Measurements from ENCODE around the gene CYP2U1.
"Not testable (repeated sequence)": the region's sequence is repeated elsewhere in the genome, so short reads cannot be mapped to it uniquely, and the experiment has no call there.

Gene CYP2U1

DNA sequence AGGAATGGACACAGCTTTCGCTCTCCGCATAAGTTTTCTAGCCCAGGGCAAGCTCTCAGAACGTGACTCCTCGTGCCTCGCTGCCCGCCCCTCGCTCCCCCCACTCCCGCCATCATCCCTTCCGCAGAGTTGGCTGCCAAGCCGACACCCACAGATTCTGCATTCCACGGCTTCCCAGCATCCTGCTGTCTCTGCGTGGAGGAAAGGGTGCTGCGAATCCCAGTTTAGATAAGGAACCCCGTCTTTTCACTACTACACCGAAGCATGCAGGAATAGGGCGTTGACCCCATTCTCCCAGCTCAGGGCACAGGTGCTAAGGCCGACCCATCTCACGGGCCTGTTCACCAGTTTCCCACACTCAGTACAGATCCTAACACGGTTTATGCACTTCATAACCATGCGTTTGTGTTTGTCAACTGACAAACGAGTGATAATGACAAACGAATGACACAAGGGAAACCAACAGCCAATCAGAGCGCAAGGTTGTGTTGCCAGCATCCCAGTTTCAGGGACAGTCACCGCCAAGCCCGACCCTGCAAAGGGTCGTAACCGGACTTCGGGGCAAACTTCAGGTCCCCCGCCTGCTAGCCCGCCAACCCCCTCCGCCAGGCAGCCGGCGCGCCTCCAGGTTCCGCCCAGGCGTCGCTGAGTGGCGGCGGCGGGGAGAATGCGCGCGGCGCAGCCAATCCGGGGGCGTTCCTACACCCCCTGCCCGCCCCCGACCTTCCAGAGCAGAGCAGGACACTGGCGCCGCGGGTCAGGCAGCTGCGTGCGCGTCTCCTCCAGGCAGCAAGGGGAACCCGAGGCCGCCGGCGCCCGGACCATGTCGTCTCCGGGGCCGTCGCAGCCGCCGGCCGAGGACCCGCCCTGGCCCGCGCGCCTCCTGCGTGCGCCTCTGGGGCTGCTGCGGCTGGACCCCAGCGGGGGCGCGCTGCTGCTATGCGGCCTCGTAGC is at the start of gene CYP2U1:
TSS of gene CYP2U1 (plus strand) at position 729 of the 954 bp plus-strand sequence. CDS start at position 824, 95 bp downstream.
- DNase-seq (ENCODE audit: low read depth), result peak; percentile 52

DNA sequence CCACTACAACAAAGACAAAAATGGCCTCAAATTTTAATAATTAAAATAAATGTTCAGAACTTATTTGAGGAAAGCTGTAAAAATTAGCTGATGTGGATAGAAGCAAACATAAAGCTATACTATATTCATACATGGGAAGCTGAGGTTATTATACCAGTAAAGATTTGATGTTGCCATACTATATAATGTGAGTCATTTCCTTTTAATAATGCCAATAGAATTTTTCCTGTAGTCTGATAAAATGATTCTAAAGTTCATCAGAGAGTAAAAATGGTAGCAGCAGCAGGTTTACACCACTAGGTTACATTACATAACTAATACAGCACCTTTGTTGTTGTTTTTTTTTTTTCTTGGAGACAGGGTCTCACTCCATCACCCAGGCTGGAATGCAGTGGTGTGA is 45.5 kb upstream of the CYP2U1 start:
- DNase-seq (ENCODE audit: low read depth), result no peak

DNA sequence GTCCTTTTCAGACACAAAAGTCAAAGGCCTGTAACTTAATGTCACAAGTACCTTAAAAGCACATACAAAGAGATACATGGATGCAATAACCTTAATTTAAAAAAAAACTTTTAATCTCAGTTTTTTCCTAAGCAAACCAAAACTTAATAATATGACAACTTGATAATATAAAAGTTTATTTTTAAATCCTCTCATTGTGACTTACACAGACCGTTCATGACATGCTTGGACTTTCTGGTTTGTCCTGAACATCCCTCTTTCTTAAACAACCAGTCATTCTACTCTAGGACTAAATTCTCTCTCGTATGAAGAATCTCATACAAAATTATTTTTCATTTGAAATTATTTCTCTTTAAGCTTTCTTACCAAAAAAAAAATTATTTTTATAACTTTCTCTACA is 43.1 kb upstream of the CYP2U1 start:
- no peak for DNase-seq (ENCODE audit: low read depth)

DNA sequence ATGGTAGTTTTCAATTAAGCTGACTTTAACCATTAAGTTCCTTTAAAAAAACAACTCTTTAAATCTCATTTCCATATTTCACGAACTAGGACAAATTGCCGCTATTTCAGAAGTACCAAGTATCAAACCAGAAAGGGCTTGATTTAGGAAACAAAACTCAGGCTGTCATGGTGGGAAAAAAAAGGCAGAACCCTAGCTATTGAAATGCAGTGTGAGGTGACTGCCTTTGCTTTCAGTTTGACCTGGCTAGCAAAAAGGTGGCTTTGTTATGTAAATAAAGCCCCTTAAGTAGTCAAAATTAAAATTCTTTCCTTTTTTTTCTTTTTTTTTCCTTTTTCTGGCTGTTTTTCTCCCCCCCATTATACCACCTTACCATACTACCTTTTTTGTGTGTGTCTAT is 40.6 kb upstream of the CYP2U1 start:
- DNase-seq (ENCODE audit: low read depth), result no peak

DNA sequence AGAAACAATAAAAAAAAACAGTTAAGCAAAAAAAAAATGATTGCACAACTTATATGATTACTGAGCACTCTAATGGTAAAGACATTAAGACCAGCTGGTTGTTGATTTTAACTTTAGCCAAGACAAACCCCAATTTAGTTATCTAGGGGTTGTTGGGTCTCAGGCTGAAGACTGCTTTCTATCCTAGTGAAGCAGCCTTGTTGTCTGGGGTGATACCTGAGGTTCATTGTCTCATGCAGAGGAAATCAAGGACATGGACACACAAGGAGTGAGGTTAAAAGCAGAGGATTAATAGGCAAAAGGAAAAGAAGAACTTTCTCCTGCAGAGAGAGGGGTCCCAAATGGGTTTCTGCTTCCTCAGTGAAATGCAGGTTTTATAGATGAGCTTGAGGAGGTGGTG is 40.0 kb upstream of the CYP2U1 start:
- no peak for DNase-seq (ENCODE audit: low read depth)

DNA sequence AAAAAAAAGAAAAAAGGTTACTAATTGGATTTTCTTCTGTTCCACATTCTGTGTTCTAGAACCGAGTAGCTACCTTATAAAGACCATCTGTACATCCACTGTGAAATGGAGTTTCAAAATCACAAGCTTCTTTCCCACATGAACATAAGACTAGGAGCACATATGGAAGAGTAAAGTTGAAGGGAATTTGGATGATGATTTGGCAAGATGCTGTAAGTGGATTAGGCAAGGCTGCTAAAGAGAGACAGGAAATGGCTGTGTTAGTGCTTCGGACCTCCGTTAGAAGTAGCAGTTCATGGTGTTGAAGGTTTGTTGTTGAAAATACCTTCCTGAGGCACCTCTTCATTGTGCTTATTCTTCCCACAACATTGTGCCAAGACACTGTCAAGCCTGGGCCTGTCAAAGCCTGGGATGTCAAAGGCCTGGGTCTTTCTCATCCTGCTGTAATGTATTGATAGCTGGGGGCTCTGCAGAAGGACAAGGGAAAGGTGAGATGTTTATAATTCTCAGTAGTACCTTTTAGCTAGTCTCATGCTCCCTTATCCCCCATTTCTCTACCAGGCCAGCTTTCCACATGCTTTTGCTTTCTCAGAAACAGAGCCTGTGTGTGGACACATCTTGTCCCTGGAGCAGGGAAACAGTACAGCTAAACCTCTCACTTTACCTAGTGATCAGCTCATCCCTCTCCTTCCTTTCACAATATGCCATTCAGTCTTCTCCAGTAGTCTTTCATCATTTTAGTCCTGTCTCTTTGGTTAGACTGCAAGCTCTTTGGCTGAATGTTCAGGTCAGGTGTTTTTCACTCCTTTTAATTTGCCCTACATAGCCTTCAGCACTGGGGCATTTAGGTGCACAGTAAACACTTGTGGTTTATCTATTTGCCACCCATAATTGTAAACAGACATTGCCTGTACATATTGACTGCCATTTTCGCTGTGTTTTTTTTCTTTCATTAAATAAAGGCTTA is 37.9 kb upstream of the CYP2U1 start:
- DNase-seq (ENCODE audit: low read depth), result no peak

DNA sequence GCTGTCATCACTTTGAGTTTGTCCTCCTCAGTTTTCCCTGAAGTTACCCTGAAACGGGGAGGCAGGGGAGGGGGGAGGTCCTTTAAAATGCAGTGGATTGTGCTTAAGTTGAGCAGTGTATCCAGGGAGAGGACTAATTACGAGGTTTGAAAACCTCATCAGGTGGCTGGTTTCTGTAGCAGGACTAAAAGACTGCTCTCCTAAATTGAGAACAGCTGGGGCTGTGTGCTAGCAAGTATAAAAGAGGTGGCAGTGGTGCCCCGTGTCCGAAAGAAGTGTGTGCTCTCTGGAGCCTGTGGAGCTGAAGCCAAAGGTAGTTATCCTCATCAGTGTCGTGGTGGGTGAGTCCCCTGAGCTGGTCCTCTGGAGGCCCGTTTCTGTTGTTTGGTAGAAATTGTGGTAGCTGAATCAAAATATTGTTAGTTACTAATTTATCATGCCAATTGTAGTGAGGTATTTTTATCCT is 37.2 kb upstream of the CYP2U1 start:
- no peak for DNase-seq (ENCODE audit: low read depth)

DNA sequence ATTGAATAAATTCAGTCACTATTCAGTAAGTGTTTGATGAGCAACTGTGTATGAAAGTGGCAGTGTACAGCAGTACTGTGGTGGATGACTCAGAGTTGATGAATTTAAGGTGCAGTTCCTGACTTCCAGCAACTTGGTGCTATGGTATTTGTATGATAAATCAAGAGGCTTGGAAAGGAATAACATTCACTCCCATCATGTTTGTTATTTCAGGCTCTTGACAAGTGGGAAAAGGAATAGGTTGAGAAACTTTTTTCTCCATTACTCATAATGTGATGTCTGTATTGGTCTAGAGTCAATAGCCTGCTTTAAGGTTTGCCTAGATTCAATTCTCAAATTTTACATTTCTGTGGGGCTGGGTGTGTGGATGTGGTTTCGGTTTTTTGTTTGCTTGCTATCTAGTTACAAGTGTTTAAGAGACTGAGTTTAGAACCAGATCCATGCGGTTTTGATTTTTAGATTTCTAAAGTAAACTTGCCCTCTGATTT is 35.1 kb upstream of the CYP2U1 start:
- no peak for DNase-seq (ENCODE audit: low read depth)

DNA sequence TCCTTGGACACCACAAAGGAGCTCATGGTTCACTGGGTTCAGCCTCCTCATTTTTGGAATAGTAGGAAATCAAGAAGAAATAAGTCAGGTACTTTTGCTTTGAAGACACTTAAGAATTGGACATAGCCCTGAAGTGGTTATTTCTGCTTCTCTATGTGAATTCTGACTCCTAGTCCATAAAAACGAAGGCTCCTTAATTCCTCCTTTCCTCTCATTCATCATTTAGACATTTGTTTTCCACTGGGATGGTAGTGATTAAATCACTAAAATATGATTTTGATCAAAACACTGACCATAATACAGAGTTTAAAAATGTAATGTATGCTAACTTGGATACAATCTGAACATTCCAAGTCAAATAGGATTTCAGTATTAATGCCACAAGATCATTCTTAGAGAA is 34.7 kb upstream of the CYP2U1 start:
- DNase-seq (ENCODE audit: low read depth), result no peak

DNA sequence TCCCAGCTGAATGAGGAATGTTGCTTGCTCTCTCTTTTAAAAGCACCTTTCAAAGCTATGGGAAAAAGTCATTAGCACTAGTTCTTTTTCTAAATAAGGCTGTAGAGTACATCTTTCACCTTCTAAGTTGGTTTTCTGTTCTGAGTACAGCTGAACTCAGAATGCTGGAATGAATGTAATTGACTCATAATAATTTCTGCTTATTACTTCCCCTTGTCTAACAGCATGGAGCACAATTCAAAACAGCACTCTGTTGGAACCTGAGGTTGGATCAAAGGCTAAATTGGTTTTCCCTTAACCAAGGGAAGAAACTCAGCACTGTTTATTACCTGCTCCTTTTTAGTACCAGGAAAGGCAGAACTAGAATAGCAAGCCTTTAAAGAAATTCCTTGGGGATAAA is 33.5 kb upstream of the CYP2U1 start:
- no peak for DNase-seq (ENCODE audit: low read depth)

DNA sequence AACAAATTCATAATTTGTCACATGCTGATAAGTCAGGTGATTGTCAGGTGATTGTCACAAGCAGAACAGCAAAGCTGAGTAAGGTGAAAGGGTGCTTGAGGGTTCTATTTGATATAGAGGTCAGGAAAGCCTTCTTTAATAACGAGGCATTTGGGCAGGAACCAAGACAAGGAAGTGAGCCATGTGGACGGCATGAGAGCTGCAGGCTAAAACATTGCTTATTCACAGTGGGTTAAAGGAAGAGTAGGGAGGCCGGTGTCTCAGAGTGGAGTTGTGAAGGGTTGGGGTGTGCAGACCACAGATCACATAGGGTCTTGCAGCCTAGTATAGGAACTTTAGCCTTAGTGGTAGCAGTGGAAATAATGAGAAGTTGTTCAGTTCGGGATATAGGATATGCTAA is 31.3 kb upstream of the CYP2U1 start:
- DNase-seq (ENCODE audit: low read depth), result no peak

DNA sequence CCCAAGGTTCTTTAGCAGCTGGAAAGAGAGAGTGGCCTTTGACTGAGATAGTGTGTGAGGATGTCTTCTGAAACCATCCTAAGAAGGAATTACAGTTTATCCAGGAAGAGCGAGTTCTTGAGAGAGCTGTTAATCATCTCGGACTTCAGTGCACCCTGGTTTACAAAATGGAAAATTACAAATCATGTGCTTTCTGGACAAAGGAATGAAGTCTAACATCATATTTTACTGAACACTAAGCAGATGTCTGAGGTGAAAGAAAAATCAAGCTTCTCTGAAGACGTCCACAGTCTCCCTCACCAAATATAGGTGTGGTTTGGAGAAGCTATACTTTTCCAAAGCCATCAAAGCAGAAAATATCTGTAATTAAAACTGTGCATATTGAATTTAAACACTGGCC is 30.8 kb upstream of the CYP2U1 start:
- DNase-seq (ENCODE audit: low read depth), result no peak

DNA sequence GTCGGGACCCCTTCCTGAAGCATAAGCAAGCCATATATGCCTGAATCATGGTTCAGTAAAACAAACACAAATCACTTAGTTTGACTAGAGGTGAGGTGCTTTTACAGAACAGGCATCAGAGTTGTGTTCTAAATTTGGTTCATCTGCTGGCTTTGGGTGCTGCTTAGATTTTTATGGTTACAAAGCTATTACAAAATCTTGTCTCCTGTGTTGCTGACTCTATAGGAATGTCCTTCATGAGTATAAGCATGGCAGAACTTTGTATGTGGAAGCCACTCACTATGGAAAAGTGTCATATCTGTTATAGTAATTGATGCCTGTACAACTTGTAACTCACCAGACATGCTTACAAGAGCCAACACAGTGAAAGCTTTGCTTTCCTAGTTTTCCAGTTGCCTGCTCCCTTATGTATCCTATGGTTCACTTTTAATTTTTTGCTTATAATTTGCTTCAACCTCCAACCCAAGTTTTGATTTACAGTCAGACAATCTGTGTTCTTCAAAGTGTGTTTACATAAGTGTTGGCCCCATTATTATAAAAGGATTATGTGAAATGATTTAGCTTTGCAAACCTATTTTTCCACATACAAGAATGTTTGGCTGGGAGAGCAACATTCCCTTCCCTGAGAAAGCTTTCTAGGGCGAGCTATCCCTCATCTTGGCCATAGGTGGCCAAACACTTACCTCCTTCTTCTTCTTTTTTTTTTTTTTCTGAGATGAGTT is 30.0 kb upstream of the CYP2U1 start:
- DNase-seq (ENCODE audit: low read depth), result no peak

DNA sequence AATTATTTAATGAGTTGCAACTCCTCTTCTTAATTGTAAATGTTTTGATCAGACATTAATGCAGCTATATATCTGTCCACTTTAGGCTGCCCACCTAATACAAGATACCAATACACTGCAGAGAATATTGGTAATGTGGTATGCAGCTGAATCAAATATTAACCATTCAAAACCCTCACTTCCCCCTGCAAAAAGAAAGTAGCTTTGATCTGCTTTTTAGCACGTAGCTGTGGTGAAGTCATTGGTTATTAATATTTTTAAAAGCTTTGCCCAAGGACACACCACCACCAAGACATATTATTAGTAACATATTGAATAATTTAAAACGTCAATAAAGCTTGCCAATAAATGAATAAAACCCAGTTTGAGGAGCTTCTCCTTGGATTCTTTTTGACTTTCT is 28.6 kb upstream of the CYP2U1 start:
- DNase-seq (ENCODE audit: low read depth), result no peak

DNA sequence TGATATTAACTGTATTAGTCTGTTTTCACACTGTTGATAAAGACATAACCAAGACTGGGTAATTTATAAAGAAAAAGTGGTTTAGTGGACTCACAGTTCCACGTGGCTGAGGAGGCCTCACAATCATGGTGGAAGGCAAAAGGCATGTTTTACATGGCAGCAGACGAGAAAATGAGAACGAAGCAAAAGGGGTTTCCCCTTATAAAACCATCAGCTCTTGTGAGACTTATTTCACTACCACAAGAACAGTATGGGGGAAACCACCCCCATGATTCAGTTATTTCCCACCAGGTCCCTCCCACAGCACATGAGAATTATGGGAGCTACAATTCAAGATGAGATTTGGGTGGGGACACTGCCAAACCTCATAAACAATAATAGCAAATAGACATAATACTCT is 26.3 kb upstream of the CYP2U1 start:
- not testable (repeated sequence) for DNase-seq (ENCODE audit: low read depth)

DNA sequence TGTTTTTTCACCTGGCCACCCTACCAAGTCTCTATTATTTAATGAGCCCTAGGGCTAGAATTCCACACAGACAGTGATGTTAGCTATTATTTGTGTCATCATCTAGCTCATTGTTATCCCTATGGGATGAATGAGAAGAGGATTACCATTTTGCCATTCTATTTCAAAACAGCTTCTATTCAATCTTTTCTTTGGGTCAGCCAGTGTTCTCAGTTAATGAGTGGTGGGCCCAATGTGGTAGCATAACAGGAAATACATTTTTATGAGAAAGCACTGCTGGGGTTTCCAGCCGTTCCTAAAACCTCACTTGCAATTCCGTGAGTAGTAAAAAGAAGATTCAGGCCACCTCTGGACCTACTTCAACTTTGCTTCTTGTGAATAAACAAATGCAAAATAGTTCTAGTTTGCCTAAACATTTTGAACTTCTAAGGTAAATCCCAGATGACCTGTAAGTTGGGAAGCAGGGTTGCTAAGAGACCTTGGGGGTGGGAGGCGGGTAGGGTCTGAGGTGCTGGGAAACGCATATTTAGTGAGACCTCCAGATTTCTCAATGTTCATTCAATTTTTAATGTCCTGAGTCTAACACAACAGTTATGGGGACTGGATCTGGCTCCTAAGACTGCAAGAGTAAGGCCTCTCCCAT is 24.8 kb upstream of the CYP2U1 start:
- DNase-seq (ENCODE audit: low read depth), result no peak

DNA sequence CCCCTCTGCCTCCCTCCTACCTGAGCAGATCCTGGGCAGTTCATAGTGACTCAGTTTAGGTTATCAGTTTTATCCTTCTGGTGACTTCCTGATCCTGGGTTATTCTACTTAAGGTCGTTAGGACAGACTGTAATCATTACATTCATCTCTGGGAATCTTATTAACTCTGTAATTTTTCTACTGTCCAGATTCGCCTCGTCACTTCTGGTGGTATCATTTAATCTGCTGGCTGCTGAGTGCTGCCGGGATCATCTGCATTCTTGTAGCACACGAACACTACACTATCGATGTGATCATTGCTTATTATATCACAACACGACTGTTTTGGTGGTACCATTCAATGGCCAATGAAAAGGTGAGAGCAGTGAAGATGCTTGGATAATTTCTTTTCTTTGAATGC is 23.0 kb upstream of the CYP2U1 start:
- DNase-seq (ENCODE audit: low read depth), result no peak

DNA sequence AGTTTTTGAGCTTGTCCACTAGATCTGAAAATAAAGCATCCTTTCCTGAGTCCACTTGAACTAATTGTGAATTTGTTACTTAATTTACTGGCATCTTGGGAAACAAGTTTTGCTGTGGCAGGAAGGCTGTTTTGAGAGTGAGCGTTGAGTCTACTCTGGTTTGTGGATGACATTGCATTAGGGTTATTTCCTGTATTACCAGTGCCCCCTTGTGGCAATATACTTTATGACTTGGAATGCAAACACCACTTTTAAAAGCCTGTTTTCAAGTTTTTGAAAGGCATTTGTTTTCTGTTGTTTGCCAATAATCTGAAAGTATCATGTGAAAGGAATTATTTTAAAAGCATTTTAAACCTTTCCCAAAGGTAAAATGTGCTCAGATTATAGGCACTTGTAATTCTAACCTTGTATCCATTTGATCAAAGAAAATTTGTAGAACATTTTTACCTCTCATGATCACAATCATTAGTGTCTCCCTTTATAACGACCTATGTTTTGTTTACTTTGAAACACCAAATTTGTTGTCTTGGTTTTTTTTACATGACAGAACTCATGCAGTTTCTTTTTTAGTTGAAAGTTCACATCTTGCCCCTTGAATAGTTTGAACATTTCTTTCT is 18.0 kb upstream of the CYP2U1 start:
- no peak for DNase-seq (ENCODE audit: low read depth)

DNA sequence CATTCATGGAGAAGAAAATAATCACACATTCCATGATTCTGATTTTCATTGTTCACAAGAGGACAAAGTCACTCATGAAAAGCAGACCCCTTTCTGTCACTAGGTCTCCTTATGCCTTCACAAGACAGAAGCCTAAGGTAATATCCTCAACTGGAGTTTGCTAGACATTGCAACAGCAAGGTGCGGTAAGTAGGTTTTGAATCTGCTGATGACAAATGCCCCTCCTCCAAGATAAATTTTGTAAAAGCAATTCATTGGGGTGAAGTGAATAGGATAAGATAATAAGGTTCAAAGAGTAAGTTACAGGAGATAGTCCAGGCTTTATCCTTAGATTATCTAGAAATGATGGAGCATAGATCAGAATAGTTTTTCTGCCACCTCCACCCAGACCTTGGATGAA is 16.1 kb upstream of the CYP2U1 start:
- no peak for DNase-seq (ENCODE audit: low read depth)

DNA sequence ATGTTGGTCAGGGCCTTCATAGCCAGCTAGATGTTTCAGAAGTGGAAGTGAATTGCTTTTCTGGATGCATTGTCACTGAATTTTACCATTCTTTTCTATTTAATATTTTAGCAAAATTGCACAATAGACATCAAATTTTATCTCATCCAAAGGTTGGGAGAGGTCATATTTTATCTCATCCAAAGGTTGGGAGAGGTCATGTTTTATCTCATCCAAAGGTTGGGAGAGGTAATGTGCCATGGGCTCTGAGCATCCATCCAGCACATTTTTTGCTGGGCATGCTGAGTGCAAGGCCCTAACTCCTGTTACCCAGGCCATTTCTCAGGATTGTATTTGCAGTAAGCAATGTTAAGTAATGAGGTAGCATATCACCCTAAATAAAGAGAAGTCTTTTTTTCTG is 14.7 kb upstream of the CYP2U1 start:
- no peak for DNase-seq (ENCODE audit: low read depth)

DNA sequence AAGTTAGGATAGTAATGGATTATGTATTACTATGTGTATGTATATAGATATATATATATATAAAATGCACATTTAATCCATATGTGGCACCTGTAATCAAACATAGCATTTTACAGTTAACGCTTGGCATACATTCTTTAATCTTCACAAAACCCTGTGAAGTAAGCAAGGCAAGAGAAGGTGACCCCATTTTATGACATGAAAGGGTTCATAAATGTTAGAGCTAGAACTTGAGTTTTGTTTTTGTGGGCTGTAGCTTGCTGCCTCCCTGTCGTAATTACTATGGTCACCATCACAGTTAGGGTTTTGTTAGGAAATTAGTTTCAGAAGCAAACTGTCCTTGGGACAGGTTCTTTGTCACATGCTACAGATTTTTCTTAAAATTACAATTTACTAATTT is 13.8 kb upstream of the CYP2U1 start:
- DNase-seq (ENCODE audit: low read depth), result no peak

Data from CMK (cell line).